ENCODE measurements around the gene PIK3R1.

Gene PIK3R1

GRCh38 chr5:68251386-68251785 is 35.8 kb downstream of the PIK3R1 start:
- TF ChIP-seq CTCF (IDR thresholded peaks at IDR 0.05; ENCODE audit: low read depth, low read length, poor library complexity, severe bottlenecking) (no peak), EZH2phosphoT487 (IDR thresholded peaks at IDR 0.05; ENCODE audit: borderline replicate concordance, low read length) (no peak)

GRCh38 chr5:68251804-68252522 is 36.4 kb downstream of the PIK3R1 start:
- Histone ChIP-seq H3K27me3 (ENCODE audit: control insufficient read depth, low read length) (no peaks in the 10 kb centered on the region), H3K79me2 (ENCODE audit: control insufficient read depth, low read length) (peaks cover 74% of the 10 kb centered on the region), H3K9me3 (ENCODE audit: control insufficient read depth, insufficient read depth, low read length) (no peaks in the 10 kb centered on the region), H4K20me1 (ENCODE audit: control insufficient read depth, insufficient read depth, low read depth, low read length) (no peaks in the 10 kb centered on the region; the same call in none of the 2 replicates), H3K4me2 (ENCODE audit: low read length) (no peak overlapping the region), H3K27ac (ENCODE audit: low read depth, low read length) (no peak overlapping the region), H3K36me3 (ENCODE audit: control insufficient read depth, low read length) (0 out of 2 replicates have a peak, but pooled peaks cover 1% of the 10 kb centered on the region), H3K4me1 (ENCODE audit: control insufficient read depth, low read length) (no peaks in the 10 kb centered on the region), H3K9me2 (replicated peaks; ENCODE audit: control insufficient read depth, low read length) (no peaks in the 10 kb centered on the region), H3K4me3 (ENCODE audit: low read length) (no peak overlapping the region), H3F3A (ENCODE audit: control insufficient read depth, insufficient read depth) (no peaks in the 10 kb centered on the region)
- TF ChIP-seq CTCF (IDR thresholded peaks at IDR 0.05; ENCODE audit: low read depth, low read length, poor library complexity, severe bottlenecking) (no peak), EZH2phosphoT487 (IDR thresholded peaks at IDR 0.05; ENCODE audit: borderline replicate concordance, low read length) (no peak)

More at GRCh38 chr5:68251386-68251785, 35.8 kb downstream of the PIK3R1 start:
- Histone ChIP-seq H3K9me3 (ENCODE audit: control insufficient read depth, insufficient read depth, low read length) (no peaks in the 10 kb centered on the region), H3K9me2 (replicated peaks; ENCODE audit: control insufficient read depth, low read length) (no peaks in the 10 kb centered on the region), H3K27ac (ENCODE audit: low read depth, low read length) (no peak overlapping the region), H4K20me1 (ENCODE audit: control insufficient read depth, insufficient read depth, low read depth, low read length) (no peaks in the 10 kb centered on the region; the same call in none of the 2 replicates), H3K4me1 (ENCODE audit: control insufficient read depth, low read length) (no peaks in the 10 kb centered on the region), H3F3A (ENCODE audit: control insufficient read depth, insufficient read depth) (no peaks in the 10 kb centered on the region), H3K36me3 (ENCODE audit: control insufficient read depth, low read length) (no peaks in the 10 kb centered on the region), H3K27me3 (ENCODE audit: control insufficient read depth, low read length) (no peaks in the 10 kb centered on the region), H3K4me3 (ENCODE audit: low read length) (no peak overlapping the region), H3K79me2 (ENCODE audit: control insufficient read depth, low read length) (peaks cover 72% of the 10 kb centered on the region), H3K4me2 (ENCODE audit: low read length) (no peak overlapping the region)

GRCh38 chr5:68252673-68253623 is 37.4 kb downstream of the PIK3R1 start:
- Histone ChIP-seq H3K36me3 (ENCODE audit: control insufficient read depth, low read length) (0 out of 2 replicates have a peak, but pooled peaks cover 4% of the 10 kb centered on the region), H3K4me1 (ENCODE audit: control insufficient read depth, low read length) (no peaks in the 10 kb centered on the region), H3K9me3 (ENCODE audit: control insufficient read depth, insufficient read depth, low read length) (no peaks in the 10 kb centered on the region), H3K4me2 (ENCODE audit: low read length) (no peak overlapping the region), H3K4me3 (ENCODE audit: low read length) (no peak overlapping the region), H3K9me2 (replicated peaks; ENCODE audit: control insufficient read depth, low read length) (no peaks in the 10 kb centered on the region), H3F3A (ENCODE audit: control insufficient read depth, insufficient read depth) (no peaks in the 10 kb centered on the region), H4K20me1 (ENCODE audit: control insufficient read depth, insufficient read depth, low read depth, low read length) (no peaks in the 10 kb centered on the region; the same call in none of the 2 replicates), H3K27ac (ENCODE audit: low read depth, low read length) (no peak overlapping the region), H3K79me2 (ENCODE audit: control insufficient read depth, low read length) (peaks cover 70% of the 10 kb centered on the region), H3K27me3 (ENCODE audit: control insufficient read depth, low read length) (no peaks in the 10 kb centered on the region)
- peak; percentile 60 for TF ChIP-seq CTCF (IDR thresholded peaks at IDR 0.05; ENCODE audit: low read depth, low read length, poor library complexity, severe bottlenecking)
- no peak for TF ChIP-seq EZH2phosphoT487 (IDR thresholded peaks at IDR 0.05; ENCODE audit: borderline replicate concordance, low read length)
